Fibroblast of villous mesenchyme (primary cell): Measurements from ENCODE around the gene TRAF3. TPM values are rescaled to one million over a fixed set of nuclear protein-coding genes. Genes with fewer than 3 reads are reported as not detected.
"Not testable (repeated sequence)": the region's sequence is repeated elsewhere in the genome, so short reads cannot be mapped to it uniquely, and the experiment has no call there.

Experiments used
- DNase-seq: peaks from one replicate; pipeline ENCODE4 v3.0.0-alpha.2; 2010; ENCODE audit warnings: low read depth
- H3K4me3 ChIP-seq: 2 replicates; pipeline ENCODE4 v1.5.1; 2011; ENCODE audit warnings: low read depth, mild to moderate bottlenecking, low read length
- total RNA-seq: library from RNA; depleted of rRNA; stranded (reverse); fragments of >200 nt; gene quantifications from 2 replicates; pipeline ENCODE4 v1.2.3, GENCODE V29; 2012
- TF ChIP-seq, protein P1 (sequence below): IDR thresholded peaks from 2 replicates; pipeline ENCODE4 v1.5.1; 2012; ENCODE audit warnings: low read depth, mild to moderate bottlenecking, low read length; ENCODE audit not compliant: insufficient read depth

Gene TRAF3
- total RNA-seq, 1 donor = 30.7 TPM

DNA sequence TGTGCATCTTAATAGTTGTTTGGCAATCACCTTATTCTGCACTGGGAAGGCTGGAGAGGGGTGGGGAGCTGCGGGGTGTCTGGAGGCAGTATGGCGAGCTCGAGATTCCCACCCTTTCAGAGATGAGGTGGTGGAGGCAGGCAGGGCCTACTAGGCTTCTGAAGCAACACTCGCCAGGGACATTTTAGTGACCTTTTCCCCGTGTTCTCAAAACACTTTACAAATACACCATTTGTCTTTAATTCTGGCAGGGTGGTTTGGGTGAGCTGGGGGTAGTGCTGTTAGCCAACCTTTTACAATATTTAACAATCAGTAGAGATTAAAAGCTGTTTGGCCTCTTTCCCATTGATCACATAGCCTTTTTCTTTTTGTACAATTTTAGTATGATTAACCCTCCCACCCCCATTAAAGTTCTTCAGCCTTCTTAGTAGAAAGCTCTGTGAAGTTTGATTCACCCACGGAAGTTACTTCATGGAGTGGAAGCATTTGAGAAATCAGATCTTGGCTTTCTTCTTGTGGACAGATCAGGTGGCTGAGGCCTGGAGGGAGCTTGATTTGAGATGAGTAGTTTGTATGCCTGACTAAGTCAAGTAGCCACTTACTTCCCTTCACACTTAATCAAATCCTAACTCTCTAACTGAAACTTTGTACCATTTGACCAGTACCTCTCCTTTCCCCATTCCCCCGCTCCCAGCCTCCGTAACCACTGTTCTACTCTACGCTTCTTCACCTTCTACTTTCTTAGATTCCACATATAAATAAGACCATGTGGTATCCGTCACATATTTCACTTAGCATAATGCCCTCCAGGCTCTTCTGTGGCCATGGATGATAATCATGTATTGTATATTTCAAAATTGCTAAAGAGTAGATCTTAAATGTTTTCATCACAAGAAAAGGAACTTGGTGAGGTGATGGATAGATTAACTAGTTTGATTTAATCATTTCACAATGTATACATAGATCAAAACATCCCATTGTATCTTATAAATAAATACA lies 41.0 kb downstream of the TRAF3 start:
- DNase-seq = no peak
- TF ChIP-seq, protein P1, sequence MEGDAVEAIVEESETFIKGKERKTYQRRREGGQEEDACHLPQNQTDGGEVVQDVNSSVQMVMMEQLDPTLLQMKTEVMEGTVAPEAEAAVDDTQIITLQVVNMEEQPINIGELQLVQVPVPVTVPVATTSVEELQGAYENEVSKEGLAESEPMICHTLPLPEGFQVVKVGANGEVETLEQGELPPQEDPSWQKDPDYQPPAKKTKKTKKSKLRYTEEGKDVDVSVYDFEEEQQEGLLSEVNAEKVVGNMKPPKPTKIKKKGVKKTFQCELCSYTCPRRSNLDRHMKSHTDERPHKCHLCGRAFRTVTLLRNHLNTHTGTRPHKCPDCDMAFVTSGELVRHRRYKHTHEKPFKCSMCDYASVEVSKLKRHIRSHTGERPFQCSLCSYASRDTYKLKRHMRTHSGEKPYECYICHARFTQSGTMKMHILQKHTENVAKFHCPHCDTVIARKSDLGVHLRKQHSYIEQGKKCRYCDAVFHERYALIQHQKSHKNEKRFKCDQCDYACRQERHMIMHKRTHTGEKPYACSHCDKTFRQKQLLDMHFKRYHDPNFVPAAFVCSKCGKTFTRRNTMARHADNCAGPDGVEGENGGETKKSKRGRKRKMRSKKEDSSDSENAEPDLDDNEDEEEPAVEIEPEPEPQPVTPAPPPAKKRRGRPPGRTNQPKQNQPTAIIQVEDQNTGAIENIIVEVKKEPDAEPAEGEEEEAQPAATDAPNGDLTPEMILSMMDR = no peak
- no peak overlapping the region for H3K4me3 ChIP-seq

DNA sequence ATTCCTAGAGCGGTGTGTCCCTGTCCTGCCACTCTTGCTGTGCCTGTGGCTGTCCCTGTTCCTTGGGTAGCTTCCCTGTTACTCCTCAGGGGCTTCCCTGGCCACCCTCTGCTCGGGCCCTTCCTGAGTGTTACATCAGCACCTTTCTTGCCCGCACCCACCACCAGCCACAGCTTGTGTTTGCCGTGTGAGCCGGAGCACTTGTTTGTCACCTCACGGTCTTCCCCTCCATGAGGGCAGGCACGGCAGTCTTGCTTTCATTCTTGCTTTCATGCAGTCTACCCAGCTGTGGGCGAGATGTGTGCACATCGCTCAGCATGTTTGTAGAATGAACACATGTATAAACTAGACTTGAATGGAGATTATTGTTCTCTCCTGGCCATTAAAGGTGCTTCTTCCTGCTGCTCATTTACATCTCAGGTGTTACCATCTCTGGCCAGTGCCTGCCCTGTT lies 42.0 kb downstream of the TRAF3 start:
- TF ChIP-seq, protein P1 = no peak
- DNase-seq = no peak
- H3K4me3 ChIP-seq = no peak overlapping the region

DNA sequence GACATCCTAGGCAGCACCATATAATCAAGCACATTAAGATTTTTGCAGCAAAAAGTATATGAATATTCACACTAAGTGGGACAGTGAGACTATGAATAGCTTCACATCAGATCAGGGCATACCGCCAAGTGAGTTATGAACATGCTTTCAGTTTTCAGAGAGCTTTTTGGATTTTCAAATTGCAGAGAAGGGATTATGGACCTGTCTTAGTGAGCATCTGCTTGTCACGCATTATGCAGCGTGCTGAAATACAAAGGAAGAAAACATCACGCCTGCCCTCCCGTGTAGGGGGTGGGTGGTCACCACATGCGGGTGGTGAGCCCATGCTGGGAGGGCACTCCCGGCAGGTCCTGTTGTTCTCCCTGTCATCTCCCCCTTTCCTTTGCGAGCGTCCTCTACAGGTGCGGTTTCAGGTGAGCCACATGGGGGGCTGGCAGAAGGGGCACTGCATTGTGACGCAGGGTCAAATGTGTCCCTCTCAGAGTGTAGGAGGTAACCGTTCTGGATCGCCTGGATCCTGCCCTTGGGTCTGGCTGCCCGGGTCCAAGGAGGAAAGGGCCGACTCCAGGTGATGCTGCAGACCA lies 42.6 kb downstream of the TRAF3 start:
- TF ChIP-seq, protein P1 = no peak
- H3K4me3 ChIP-seq = no peak overlapping the region
- DNase-seq = no peak

DNA sequence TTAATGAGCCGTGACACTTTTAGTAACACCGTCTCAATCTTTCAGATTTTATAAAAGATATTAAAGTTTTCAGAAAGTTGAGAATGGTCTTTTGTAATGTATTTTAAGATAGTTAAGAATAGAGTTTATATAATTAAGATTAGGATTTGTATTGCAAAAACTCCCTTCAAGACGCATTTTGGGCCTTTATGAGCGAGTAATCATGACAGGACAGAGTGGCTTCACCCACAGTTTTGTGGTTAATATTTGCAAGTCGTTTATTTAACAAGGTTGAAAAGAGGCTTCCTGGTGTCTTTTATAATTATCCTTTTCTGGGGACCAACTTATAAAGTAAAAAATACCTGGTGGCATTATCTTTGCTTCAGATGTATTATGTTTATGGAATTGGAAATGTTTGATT lies 44.0 kb downstream of the TRAF3 start:
- H3K4me3 ChIP-seq = no peak overlapping the region
- TF ChIP-seq, protein P1 = no peak
- DNase-seq = no peak

DNA sequence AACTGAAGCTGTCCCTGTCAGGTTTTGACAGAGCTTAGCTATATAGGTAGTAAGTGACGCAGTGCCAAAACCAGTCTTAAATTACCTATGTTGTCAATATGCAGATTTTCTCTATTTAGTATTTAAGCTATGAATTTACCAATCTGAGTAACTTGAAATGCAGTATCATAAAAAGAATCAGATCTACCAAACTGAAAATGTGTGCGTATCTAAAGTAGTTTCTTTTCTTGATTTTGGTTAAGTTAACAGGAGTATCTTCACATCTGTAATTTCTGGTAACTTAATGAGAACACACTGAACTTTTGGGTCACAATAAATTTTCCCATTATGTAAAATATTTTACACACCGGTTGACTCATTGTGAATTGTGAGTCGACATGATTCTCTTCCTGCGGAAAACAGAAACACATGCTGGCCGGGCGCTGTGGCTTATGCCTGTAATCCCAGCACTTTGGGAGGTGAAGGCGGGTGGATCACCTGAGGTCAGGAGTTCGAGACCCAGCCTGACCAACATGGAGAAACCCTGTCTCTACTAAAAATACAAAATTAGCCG lies 45.1 kb downstream of the TRAF3 start:
- TF ChIP-seq, protein P1 = no peak
- no peak for DNase-seq
- no peak overlapping the region for H3K4me3 ChIP-seq

DNA sequence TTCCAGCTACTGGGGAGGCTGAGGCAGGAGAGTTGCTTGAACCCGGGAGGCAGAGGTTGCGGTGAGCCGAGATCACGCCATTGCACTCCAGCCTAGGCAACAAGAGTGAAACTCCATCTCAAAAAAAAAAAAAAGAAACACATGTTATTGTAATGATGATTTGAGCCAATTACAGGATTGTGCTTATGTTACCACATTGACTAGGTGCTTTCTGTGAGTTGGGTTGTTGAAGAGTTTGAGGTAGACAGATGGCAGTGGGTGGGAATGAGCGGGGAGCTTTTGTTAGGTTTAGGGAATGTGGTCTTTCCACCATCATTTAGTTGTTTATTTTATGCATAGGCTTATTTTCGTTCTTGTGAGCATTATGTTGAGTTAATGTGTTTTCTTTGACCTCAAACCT lies 45.6 kb downstream of the TRAF3 start:
- not testable (repeated sequence) for DNase-seq, H3K4me3 ChIP-seq

DNA sequence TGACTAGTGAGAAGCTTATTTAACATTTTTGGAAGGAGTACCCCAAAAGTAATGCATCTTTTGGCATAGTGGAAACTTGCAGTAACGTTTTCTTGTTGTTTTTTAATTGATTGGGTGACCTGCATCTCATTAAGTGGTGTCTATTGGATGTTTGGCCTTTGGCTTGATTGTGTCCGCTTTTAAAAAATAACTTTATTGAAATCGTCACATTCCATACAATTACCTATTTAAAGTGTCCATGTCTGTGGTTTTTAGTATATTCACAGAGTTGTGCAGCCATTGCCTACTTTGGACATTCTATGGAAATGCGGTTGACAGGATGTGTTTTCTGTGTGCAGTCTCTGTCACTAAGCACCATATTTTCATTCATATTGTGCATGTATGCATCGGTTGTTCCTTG lies 46.3 kb downstream of the TRAF3 start:
- DNase-seq = no peak
- H3K4me3 ChIP-seq = no peak overlapping the region
- TF ChIP-seq, protein P1 = no peak
